GM23338 (cell line): Measurements from ENCODE around the gene CPXM1. TPM values are rescaled to one million over a fixed set of nuclear protein-coding genes. Genes with fewer than 3 reads are reported as not detected.
"Not testable (repeated sequence)": the region's sequence is repeated elsewhere in the genome, so short reads cannot be mapped to it uniquely, and the experiment has no call there.

Source experiments
- ATAC-seq: fragments of 200-7000 bp; cut with Tn5 transposase; 3 replicates; pipeline ENCODE4 v1.9.1; 2020
- DNase-seq: peaks from one replicate; pipeline ENCODE4 v3.0.0-alpha.2; 2015; ENCODE audit warnings: low spot score
- H2AFZ ChIP-seq: fragments of 200-600 bp; sonication (generic); 2 replicates; pipeline ENCODE4 v1.8.0; 2016; ENCODE audit warnings: antibody characterized with exemption, mild to moderate bottlenecking, moderate library complexity
- H3F3A ChIP-seq: fragments of 200-600 bp; sonication (generic); replicated peaks from 2 replicates; pipeline ENCODE4 v1.8.0; 2017; ENCODE audit warnings: antibody characterized with exemption, mixed run types, low read depth
- H3K27ac ChIP-seq: fragments of 200-600 bp; sonication (generic); 2 replicates; pipeline ENCODE4 v1.6.1; 2016; ENCODE audit warnings: low read depth
- H3K27me3 ChIP-seq: fragments of 200-600 bp; sonication (generic); 2 replicates; pipeline ENCODE4 v1.8.0; 2016; ENCODE audit warnings: mild to moderate bottlenecking, mixed run types, moderate library complexity; ENCODE audit not compliant: insufficient read depth
- H3K36me3 ChIP-seq: fragments of 200-600 bp; sonication (generic); 2 replicates; pipeline ENCODE4 v1.8.0; 2016; ENCODE audit warnings: mild to moderate bottlenecking; ENCODE audit not compliant: insufficient read depth
- H3K4me1 ChIP-seq: fragments of 200-600 bp; sonication (generic); 2 replicates; pipeline ENCODE4 v1.8.0; 2016; ENCODE audit warnings: mild to moderate bottlenecking, moderate library complexity; ENCODE audit not compliant: insufficient read depth
- H3K4me2 ChIP-seq: fragments of 200-600 bp; sonication (generic); 2 replicates; pipeline ENCODE4 v1.7.1; 2017; ENCODE audit warnings: mixed run types
- H3K4me3 ChIP-seq: fragments of 200-600 bp; sonication (generic); 2 replicates; pipeline ENCODE4 v1.6.1; 2016; ENCODE audit warnings: mixed run types
- H3K79me2 ChIP-seq: fragments of 200-600 bp; sonication (generic); replicated peaks from 2 replicates; pipeline ENCODE4 v1.8.0; 2017; ENCODE audit warnings: mild to moderate bottlenecking; ENCODE audit not compliant: insufficient read depth
- H3K9me2 ChIP-seq: fragments of 200-600 bp; sonication (generic); 2 replicates; pipeline ENCODE4 v1.8.0; 2017; ENCODE audit not compliant: insufficient read depth
- H4K20me1 ChIP-seq: fragments of 200-600 bp; sonication (generic); replicated peaks from 2 replicates; pipeline ENCODE4 v1.8.0; 2017; ENCODE audit warnings: mild to moderate bottlenecking; ENCODE audit not compliant: insufficient read depth
- H3K27ac Mint-ChIP-seq: 2 replicates; pipeline ENCODE4 v1.8.0; 2020; ENCODE audit warnings: inconsistent platforms, mild to moderate bottlenecking, moderate library complexity, mixed read lengths
- H3K27me3 Mint-ChIP-seq: 3 replicates; pipeline ENCODE4 v1.8.0; 2022; ENCODE audit warnings: low read depth, mild to moderate bottlenecking, moderate library complexity, mixed read lengths, inconsistent platforms; ENCODE audit not compliant: insufficient read depth, poor library complexity
- H3K36me3 Mint-ChIP-seq: 3 replicates; pipeline ENCODE4 v1.8.0; 2021; ENCODE audit warnings: low read depth, mild to moderate bottlenecking, inconsistent platforms, moderate library complexity, mixed read lengths
- H3K4me1 Mint-ChIP-seq: 3 replicates; pipeline ENCODE4 v1.8.0; 2020; ENCODE audit warnings: mild to moderate bottlenecking, inconsistent platforms, mixed read lengths
- H3K4me3 Mint-ChIP-seq: 3 replicates; pipeline ENCODE4 v1.8.0; 2021; ENCODE audit warnings: moderate library complexity, mild to moderate bottlenecking, inconsistent platforms, mixed read lengths
- H3K9me3 Mint-ChIP-seq: 3 replicates; pipeline ENCODE4 v1.8.0; 2020; ENCODE audit warnings: moderate library complexity, mild to moderate bottlenecking, inconsistent platforms, mixed read lengths
- ETS1 ChIP-seq: IDR thresholded peaks from 2 replicates; pipeline ENCODE4 v1.6.1; 2016; ENCODE audit warnings: antibody characterized with exemption
- EZH2phosphoT487 ChIP-seq: fragments of 200-600 bp; sonication (generic); IDR thresholded peaks from one replicate; pipeline ENCODE4 v1.8.1; 2018; ENCODE audit warnings: antibody characterized with exemption; ENCODE audit not compliant: unreplicated experiment
- JUNB ChIP-seq: IDR thresholded peaks from one replicate; pipeline ENCODE4 v1.6.1; 2016; ENCODE audit warnings: antibody characterized with exemption; ENCODE audit not compliant: unreplicated experiment
- NANOG ChIP-seq: IDR thresholded peaks from 2 replicates; pipeline ENCODE4 v1.6.1; 2016; ENCODE audit warnings: antibody characterized with exemption, borderline replicate concordance
- STAT1 ChIP-seq: IDR thresholded peaks from one replicate; pipeline ENCODE4 v1.6.1; 2016; ENCODE audit warnings: antibody characterized with exemption; ENCODE audit not compliant: unreplicated experiment
- ZNF331 ChIP-seq: fragments of 250-450 bp; sonication (Bioruptor Pico); IDR thresholded peaks from 2 replicates; pipeline ENCODE4 v1.5.0; 2020; ENCODE audit warnings: low read depth, mild to moderate bottlenecking, moderate library complexity
- ZNF462 ChIP-seq: fragments of 250-450 bp; sonication (Bioruptor Pico); IDR thresholded peaks from 2 replicates; pipeline ENCODE4 v1.5.0; 2020; ENCODE audit warnings: mild to moderate bottlenecking, moderate library complexity
- polyA plus RNA-seq: library from polyadenylated mRNA; unstranded; fragments of >200 nt; fragmentation: Nextera tagmentation; extraction: Ambion mirVana; gene quantifications from 2 replicates; pipeline ENCODE4 v1.2.1, GENCODE V29; 2016
- total RNA-seq: library from RNA; depleted of rRNA; stranded (reverse); fragments of >200 nt; shearing (Covaris generic); gene quantifications from 2 replicates; pipeline ENCODE4 v1.2.3, GENCODE V29; 2014

Gene CPXM1
- total and polyA plus RNA-seq, 2 experiments from 2014 or later: 17.0 to 29.3 TPM

DNA sequence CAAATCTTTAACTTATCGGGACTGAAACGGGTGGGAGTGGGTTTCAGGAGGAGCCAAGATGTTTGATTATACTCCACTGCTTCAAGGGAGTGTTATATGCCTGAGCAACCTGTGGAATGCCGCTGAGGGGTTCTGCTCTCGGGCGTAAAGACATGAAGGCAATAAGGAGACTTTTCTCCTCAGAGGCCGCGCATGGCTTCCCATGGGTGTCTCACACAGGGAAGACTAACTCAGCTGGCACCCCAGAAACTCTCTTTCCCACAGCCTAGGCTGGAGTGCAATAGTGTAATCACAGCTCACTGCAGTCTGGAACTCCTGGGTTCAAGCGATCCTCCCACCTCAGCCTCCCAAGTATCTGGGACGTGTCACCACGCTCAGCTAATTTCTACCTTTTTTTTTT is 9.3 kb upstream of the CPXM1 start (continued):
- TF ChIP-seq ETS1 (no peak), NANOG (no peak), JUNB (no peak), ZNF331 (CRISPR knock-in tag) (no peak), STAT1 (no peak), ZNF462 (CRISPR knock-in tag) (no peak), EZH2phosphoT487 (no peak)

- H3K4me3 ChIP-seq, H3K4me2 ChIP-seq, H3K79me2 ChIP-seq, DNase-seq, H3K9me2 ChIP-seq, H3F3A ChIP-seq, H3K36me3 Mint-ChIP-seq, H3K27ac Mint-ChIP-seq, ATAC-seq, H3K36me3 ChIP-seq, H2AFZ ChIP-seq, H3K27ac ChIP-seq, H3K9me3 Mint-ChIP-seq, H3K4me3 Mint-ChIP-seq, H4K20me1 ChIP-seq: not testable (repeated sequence)
- Histone ChIP-seq H3K4me1 (peaks cover 20% of the 10 kb centered on the region), H3K27me3 (peaks cover 99% of the 10 kb centered on the region)
- peaks cover 75% of the 10 kb centered on the region for H3K27me3 Mint-ChIP-seq
- peaks cover 15% of the 10 kb centered on the region for H3K4me1 Mint-ChIP-seq
Observed at GRCh38 chr20:2807929-2808328, 7.5 kb upstream of the CPXM1 start.
